PC-3 (cell line): ENCODE results near the gene STK16. TPM values are rescaled to one million over a fixed set of nuclear protein-coding genes. Genes with fewer than 3 reads are reported as not detected.

Experiments
- ATAC-seq: fragments of 200-7000 bp; cut with Tn5 transposase; 2 replicates; pipeline ENCODE4 v1.9.1; 2020; ENCODE audit warnings: mild to moderate bottlenecking, moderate library complexity
- BruUV-seq: library from RNA; stranded (reverse); fragments of 400-500 nt; replicated peaks from 2 replicates; lab custom pipeline; 2021; lab: Mats Ljungman, UMichigan
- CTCF ChIA-PET: fragments of 300-600 bp; sonication (Branson Sonifier 250); formaldehyde crosslinking; loops from one replicate; lab custom pipeline; 2022; ENCODE audit warnings: antibody characterized with exemption; lab: Charles Lee
- POLR2A ChIA-PET: fragments of 300-600 bp; sonication (Branson Sonifier 250); formaldehyde crosslinking; loops from one replicate; lab custom pipeline; 2022; ENCODE audit warnings: antibody characterized with exemption; ENCODE audit not compliant: unreplicated experiment; lab: Charles Lee
- DNase-seq: peaks from one replicate; pipeline ENCODE4 v3.0.0-alpha.2; 2015
- H2AFZ ChIP-seq: fragments of 300-600 bp; sonication (generic); 2 replicates; pipeline ENCODE4 v1.6.0; 2016; ENCODE audit warnings: antibody characterized with exemption, low read length
- H3F3A ChIP-seq: fragments of 300-600 bp; sonication (generic); one replicate; pipeline ENCODE4 v1.6.0; 2017; ENCODE audit warnings: antibody characterized with exemption, low read length, control low read depth, mild to moderate bottlenecking; ENCODE audit not compliant: unreplicated experiment
- H3K27ac ChIP-seq: fragments of 300-600 bp; sonication (generic); 2 replicates; pipeline ENCODE4 v1.5.1; 2016; ENCODE audit warnings: mild to moderate bottlenecking, low read length
- H3K27me3 ChIP-seq: fragments of 300-600 bp; sonication (generic); 2 replicates; pipeline ENCODE4 v1.6.1; 2016; ENCODE audit warnings: low read length, mixed read lengths
- H3K36me3 ChIP-seq: fragments of 300-600 bp; sonication (generic); 2 replicates; pipeline ENCODE4 v1.6.1; 2016; ENCODE audit warnings: low read depth, mixed run types, low read length, mixed read lengths
- H3K4me1 ChIP-seq: fragments of 300-600 bp; sonication (generic); 2 replicates; pipeline ENCODE4 v1.5.1; 2016; ENCODE audit warnings: low read length; ENCODE audit not compliant: insufficient read depth
- H3K4me2 ChIP-seq: fragments of 300-600 bp; sonication (generic); 2 replicates; pipeline ENCODE4 v1.6.0; 2016; ENCODE audit warnings: low read length
- H3K4me3 ChIP-seq: fragments of 300-600 bp; sonication (generic); 2 replicates; pipeline ENCODE4 v1.5.1; 2016; ENCODE audit warnings: mild to moderate bottlenecking, low read length, mixed read lengths
- H3K79me2 ChIP-seq: fragments of 300-600 bp; sonication (generic); 2 replicates; pipeline ENCODE4 v1.6.1; 2017; ENCODE audit warnings: low read length, mixed read lengths
- H3K9ac ChIP-seq: fragments of 300-600 bp; sonication (generic); 2 replicates; pipeline ENCODE4 v1.6.0; 2016; ENCODE audit warnings: mild to moderate bottlenecking, low read length
- H3K9me2 ChIP-seq: fragments of 300-600 bp; sonication (generic); replicated peaks from 2 replicates; pipeline ENCODE4 v1.6.1; 2016; ENCODE audit warnings: mixed run types, low read length, mixed read lengths
- H3K9me3 ChIP-seq: fragments of 300-600 bp; sonication (generic); 2 replicates; pipeline ENCODE4 v1.6.1; 2016; ENCODE audit warnings: low read length, mixed read lengths
- H4K20me1 ChIP-seq: fragments of 300-600 bp; sonication (generic); 2 replicates; pipeline ENCODE4 v1.6.1; 2016; ENCODE audit warnings: low read length, mixed read lengths
- EZH2 ChIP-seq: fragments of 300-600 bp; sonication (generic); IDR thresholded peaks from one replicate; pipeline ENCODE4 v1.6.1; 2017; ENCODE audit warnings: antibody characterized with exemption, mild to moderate bottlenecking, low read length; ENCODE audit not compliant: unreplicated experiment
- EZH2phosphoT487 ChIP-seq: fragments of 300-600 bp; sonication (generic); IDR thresholded peaks from 2 replicates; pipeline ENCODE4 v1.6.1; 2018; ENCODE audit warnings: mild to moderate bottlenecking, antibody characterized with exemption, low read length, borderline replicate concordance
- intact Hi-C: fragments of 100-400 bp; cut with micrococcal nuclease; formaldehyde crosslinking; loops from 2 replicates; pipeline ENCODE4 v1.9.0; 2023
- total RNA-seq: library from RNA; depleted of rRNA; stranded (reverse); fragments of >200 nt; gene quantifications from 2 replicates; pipeline ENCODE4 v1.2.3, GENCODE V29; 2014
- TF ChIP-seq, protein P1 (sequence below): fragments of 300-600 bp; sonication (generic); conservative IDR thresholded peaks from 2 replicates; pipeline ENCODE4 v1.5.1; 2017; ENCODE audit warnings: antibody characterized with exemption, low read depth, mild to moderate bottlenecking, low read length

STK16 gene
- total RNA-seq, 1 experiment from 2014 or later, result 16.3 TPM

GRCh38 chr2:219268294-219268693, 23.0 kb downstream of the STK16 start:
- Histone ChIP-seq H3K27ac (no peak overlapping the region), H3K4me3 (no peak overlapping the region), H3K36me3 (no peaks in the 10 kb centered on the region), H3K9me3 (no peaks in the 10 kb centered on the region), H3K4me2 (no peak overlapping the region), H3K27me3 (no peaks in the 10 kb centered on the region), H3K9ac (no peak overlapping the region), H3K4me1 (no peaks in the 10 kb centered on the region; the same call in 1 of the 2 replicates), H2AFZ (no peak overlapping the region), H3K79me2 (no peaks in the 10 kb centered on the region), H3F3A (no peaks in the 10 kb centered on the region), H3K9me2 (no peaks in the 10 kb centered on the region), H4K20me1 (no peaks in the 10 kb centered on the region)
- ChIA-PET POLR2A (interaction anchor here (0.8 kb wide), 1 partner anchor 19 kb away, joined by 6 read pairs; no protein-coding TSS in a partner anchor), CTCF (no interaction called here)
- no peak for TF ChIP-seq EZH2phosphoT487
- intact Hi-C loops, result no loop called here
- DNase-seq (no peak), ATAC-seq (no peak)
- no TSS peak for BruUV-seq

DNA sequence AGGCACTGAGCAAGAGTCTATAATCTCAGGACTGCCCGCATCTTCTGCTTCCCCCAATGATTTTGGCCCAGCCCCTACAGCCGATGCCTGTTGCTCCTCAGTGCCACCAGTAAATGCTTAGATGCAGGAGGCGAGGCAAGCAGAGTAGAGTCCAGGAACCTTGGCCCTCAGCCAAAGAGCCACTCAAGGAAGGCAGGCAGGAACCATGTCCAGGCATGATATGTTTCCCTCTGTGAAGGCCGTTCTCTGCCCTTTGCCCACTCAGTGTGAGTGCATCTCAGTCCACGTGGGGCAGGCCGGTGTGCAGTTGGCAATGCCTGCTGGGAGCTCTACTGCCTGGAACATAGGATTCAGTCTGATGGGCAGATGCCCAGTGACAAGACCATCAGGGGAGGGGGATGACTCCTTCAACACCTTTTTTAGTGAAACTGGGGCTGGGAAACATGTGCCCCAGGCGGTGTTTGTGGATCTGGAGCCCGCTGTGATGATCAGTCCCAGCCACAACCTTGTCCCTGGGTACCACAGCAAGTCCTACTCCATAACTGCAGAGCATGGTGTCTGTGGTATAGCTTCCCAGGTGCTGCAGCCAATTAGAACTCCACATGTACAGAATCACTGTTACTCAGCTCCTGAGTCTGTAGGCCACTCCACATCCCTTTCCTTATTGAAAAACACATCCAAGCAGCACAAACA, 24.2 kb downstream of the STK16 start:
- no peaks in the 10 kb centered on the region for H3K9me2 ChIP-seq
- ChIA-PET POLR2A (interaction anchor here (0.8 kb wide), 1 partner anchor 20 kb away, joined by 6 read pairs; no protein-coding TSS in a partner anchor), CTCF (no interaction called here)
- no peaks in the 10 kb centered on the region for H3F3A ChIP-seq
- H3K4me3 ChIP-seq, result no peak overlapping the region
- no peak overlapping the region for H2AFZ ChIP-seq
- H3K4me1 ChIP-seq, result peaks cover 12% of the 10 kb centered on the region
- no peaks in the 10 kb centered on the region for H4K20me1 ChIP-seq
- no peak overlapping the region for H3K27ac ChIP-seq
- no peaks in the 10 kb centered on the region for H3K79me2 ChIP-seq
- intact Hi-C loops, result no loop called here
- H3K9ac ChIP-seq, result no peak overlapping the region
- no peaks in the 10 kb centered on the region for H3K27me3 ChIP-seq
- H3K36me3 ChIP-seq, result no peaks in the 10 kb centered on the region
- ATAC-seq (no peak), DNase-seq (no peak)
- H3K4me2 ChIP-seq, result no peak overlapping the region
- no peaks in the 10 kb centered on the region for H3K9me3 ChIP-seq
- TF ChIP-seq, protein P1, sequence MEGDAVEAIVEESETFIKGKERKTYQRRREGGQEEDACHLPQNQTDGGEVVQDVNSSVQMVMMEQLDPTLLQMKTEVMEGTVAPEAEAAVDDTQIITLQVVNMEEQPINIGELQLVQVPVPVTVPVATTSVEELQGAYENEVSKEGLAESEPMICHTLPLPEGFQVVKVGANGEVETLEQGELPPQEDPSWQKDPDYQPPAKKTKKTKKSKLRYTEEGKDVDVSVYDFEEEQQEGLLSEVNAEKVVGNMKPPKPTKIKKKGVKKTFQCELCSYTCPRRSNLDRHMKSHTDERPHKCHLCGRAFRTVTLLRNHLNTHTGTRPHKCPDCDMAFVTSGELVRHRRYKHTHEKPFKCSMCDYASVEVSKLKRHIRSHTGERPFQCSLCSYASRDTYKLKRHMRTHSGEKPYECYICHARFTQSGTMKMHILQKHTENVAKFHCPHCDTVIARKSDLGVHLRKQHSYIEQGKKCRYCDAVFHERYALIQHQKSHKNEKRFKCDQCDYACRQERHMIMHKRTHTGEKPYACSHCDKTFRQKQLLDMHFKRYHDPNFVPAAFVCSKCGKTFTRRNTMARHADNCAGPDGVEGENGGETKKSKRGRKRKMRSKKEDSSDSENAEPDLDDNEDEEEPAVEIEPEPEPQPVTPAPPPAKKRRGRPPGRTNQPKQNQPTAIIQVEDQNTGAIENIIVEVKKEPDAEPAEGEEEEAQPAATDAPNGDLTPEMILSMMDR, result no peak
- TF ChIP-seq EZH2phosphoT487, result no peak
- TF ChIP-seq EZH2, result no peak
- no TSS peak for BruUV-seq

- Histone ChIP-seq H3K27ac (no peak overlapping the region), H4K20me1 (no peaks in the 10 kb centered on the region), H3F3A (no peaks in the 10 kb centered on the region), H3K9me2 (no peaks in the 10 kb centered on the region), H3K4me3 (no peak overlapping the region), H3K36me3 (no peaks in the 10 kb centered on the region), H3K27me3 (no peaks in the 10 kb centered on the region), H3K4me1 (peaks cover 17% of the 10 kb centered on the region), H3K4me2 (no peak overlapping the region), H3K79me2 (no peaks in the 10 kb centered on the region), H3K9me3 (no peaks in the 10 kb centered on the region), H2AFZ (no peak overlapping the region), H3K9ac (no peak overlapping the region)
- no peak for TF ChIP-seq EZH2
- TF ChIP-seq, protein P1, result no peak
- TF ChIP-seq EZH2phosphoT487, result no peak
- DNase-seq (no peak), ATAC-seq (no peak)
- POLR2A ChIA-PET, result no interaction called here
- CTCF ChIA-PET, result no interaction called here
- no TSS peak for BruUV-seq
- intact Hi-C loops, result no loop called here
Observed at GRCh38 chr2:219270055-219270372, 24.7 kb downstream of the STK16 start.
